Tibial nerve (tissue), 4 donors: ENCODE data around the gene CDKN3. TPM values are rescaled to one million over a fixed set of nuclear protein-coding genes. Genes with fewer than 3 reads are reported as not detected.
"Not testable (repeated sequence)": the region's sequence is repeated elsewhere in the genome, so short reads cannot be mapped to it uniquely, and the experiment has no call there.

Source experiments
- DNase-seq, 2 donors: peaks; one replicate each; pipeline ENCODE4 v3.0.0-alpha.2; 2019; ENCODE audit warnings: low spot score in 2 of 2
- H3K27ac ChIP-seq, 4 donors: fragments of 200-600 bp; sonication (generic) in 3 of 4; one replicate each; pipeline ENCODE4 v1.5.1; 2017 to 2019; ENCODE audit warnings: mild to moderate bottlenecking in 1 of 4
- H3K27me3 ChIP-seq, 2 donors: fragments of 200-600 bp; sonication (generic) in 1 of 2; one replicate each; pipeline versions ENCODE4 v1.5.1 to v1.6.0; 2017 to 2019
- H3K36me3 ChIP-seq, 3 donors: fragments of 200-600 bp; sonication (generic); one replicate each; pipeline ENCODE4 v1.5.1; 2018 to 2019
- H3K4me1 ChIP-seq, 4 donors: fragments of 200-600 bp; sonication (generic) in 3 of 4; one replicate each; pipeline ENCODE4 v1.5.1; 2017 to 2019
- H3K4me3 ChIP-seq, 4 donors: fragments of 200-600 bp; sonication (generic) in 3 of 4; one replicate each; pipeline ENCODE4 v1.5.1; 2017 to 2019; ENCODE audit warnings: mild to moderate bottlenecking in 1 of 4, moderate library complexity in 1 of 4
- H3K9me3 ChIP-seq, 4 donors: fragments of 200-600 bp; sonication (generic) in 3 of 4; one replicate each; pipeline ENCODE4 v1.5.1; 2017 to 2019
- CTCF ChIP-seq, 5 experiments: fragments of 200-600 bp in 3 of 5; fragments of 450-650 bp in 2 of 5; sonication (generic) in 3 of 5; IDR thresholded peaks; one replicate each; pipeline ENCODE4 v1.5.1; 2016 to 2019; ENCODE audit warnings: antibody characterized with exemption in 5 of 5, mild to moderate bottlenecking in 3 of 5, moderate library complexity in 2 of 5
- EP300 ChIP-seq, 2 donors: sonication (generic); formaldehyde crosslinking; IDR thresholded peaks; one replicate each; pipeline ENCODE4 v1.6.1; 2017; ENCODE audit warnings: antibody characterized with exemption in 2 of 2, mild to moderate bottlenecking in 1 of 2
- POLR2A ChIP-seq, 2 donors: fragments of 450-650 bp; IDR thresholded peaks; one replicate each; pipeline ENCODE4 v1.6.1; 2017; ENCODE audit warnings: antibody characterized with exemption in 2 of 2, mild to moderate bottlenecking in 2 of 2, moderate library complexity in 2 of 2
- WGBS, 2 donors: methylation state at CpG; one replicate each; pipeline ENCODE4 v1.1.5; 2018; 5-methylcytosine and 5-hydroxymethylcytosine counted together
- total RNA-seq, 4 donors: library from RNA; depleted of rRNA; stranded (reverse); fragments of >200 nt; gene quantifications; one replicate each; pipeline ENCODE4 v1.1.0, GENCODE V29; 2016

CDKN3 gene
- total RNA-seq, 4 donors from 2014 or later: 3.6 to 4.6 TPM; not detected in 2

DNA sequence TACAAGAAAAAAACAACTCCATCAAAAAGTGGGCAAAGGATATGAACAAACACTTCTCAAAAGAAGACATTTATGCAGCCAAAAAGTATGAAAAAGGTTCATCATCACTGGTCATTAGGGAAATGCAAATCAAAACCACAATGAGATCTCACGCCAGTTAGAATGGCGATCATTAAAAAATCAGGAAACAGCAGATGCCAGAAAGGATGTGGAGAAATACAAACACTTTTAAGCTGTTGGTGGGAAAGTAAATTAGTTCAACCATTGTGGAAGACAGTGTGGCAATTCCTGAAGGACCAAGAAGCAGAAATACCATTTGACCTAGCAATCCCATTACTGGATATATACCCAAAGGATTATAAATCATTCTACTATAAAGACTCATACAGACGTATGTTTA, 16.2 kb upstream of the CDKN3 start:
- H3K27me3 ChIP-seq, H3K36me3 ChIP-seq, DNase-seq, H3K9me3 ChIP-seq, H3K4me1 ChIP-seq, H3K4me3 ChIP-seq: not testable (repeated sequence)
- H3K27ac ChIP-seq: peak overlapping the region in 1 of 4 donors; percentile 1
- TF ChIP-seq EP300 (IDR thresholded peaks at IDR 0.05): peak in 1 of 2 donors; percentile 68
- WGBS, 2 donors: 45 to 47% methylated on average over 3 of the region's 3 CpGs

- TF ChIP-seq EP300 (IDR thresholded peaks at IDR 0.05): no peak
- no peak for TF ChIP-seq POLR2A (IDR thresholded peaks at IDR 0.05)
- no peak for TF ChIP-seq CTCF (IDR thresholded peaks at IDR 0.05)
- Histone ChIP-seq H3K4me1 (no peaks in the 10 kb centered on the region), H3K4me3 (no peak overlapping the region), H3K9me3 (peaks cover 0 to 2% (median 0%) of the 10 kb centered on the region in 4 donors), H3K27me3 (no peaks in the 10 kb centered on the region), H3K36me3 (no peaks in the 10 kb centered on the region), H3K27ac (no peak overlapping the region)
- DNase-seq: no peak
Measured at GRCh38 chr14:54381821-54382220, 15.0 kb upstream of the CDKN3 start.

GRCh38 chr14:54383835-54384234, 13.0 kb upstream of the CDKN3 start:
- no peak for TF ChIP-seq CTCF (IDR thresholded peaks at IDR 0.05)
- H3K27ac ChIP-seq: no peak overlapping the region
- H3K36me3 ChIP-seq: no peaks in the 10 kb centered on the region
- H3K27me3 ChIP-seq: no peaks in the 10 kb centered on the region
- no peak for DNase-seq
- 84 to 90% methylated on average over 4 of the region's 4 CpGs for WGBS, 2 donors
- no peak overlapping the region for H3K4me3 ChIP-seq
- H3K4me1 ChIP-seq: no peaks in the 10 kb centered on the region
- peaks cover 0 to 2% (median 0%) of the 10 kb centered on the region in 4 donors for H3K9me3 ChIP-seq

DNA sequence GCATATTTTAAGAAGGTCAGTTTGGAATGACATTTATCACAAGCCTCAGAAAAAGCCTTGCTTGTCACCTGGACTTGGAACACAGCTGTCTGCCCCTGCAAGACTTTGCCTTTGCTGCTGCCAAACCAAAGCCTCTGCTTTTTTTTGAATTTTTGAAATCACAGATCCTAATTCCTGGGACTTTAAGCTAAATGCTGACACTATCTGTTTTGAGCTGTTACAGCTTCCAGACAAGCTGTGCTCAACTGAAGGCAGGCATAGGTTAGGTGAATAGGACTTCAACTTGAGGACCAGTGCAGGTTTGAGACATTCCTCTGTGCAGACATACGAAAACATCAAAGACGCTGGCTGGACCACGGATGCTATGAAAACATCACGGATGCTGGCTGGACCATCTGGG, 11.3 kb upstream of the CDKN3 start:
- H3K27ac ChIP-seq: no peak overlapping the region
- no peaks in the 10 kb centered on the region for H3K4me1 ChIP-seq
- H3K27me3 ChIP-seq: no peaks in the 10 kb centered on the region
- H3K36me3 ChIP-seq: no peaks in the 10 kb centered on the region
- H3K4me3 ChIP-seq: no peak overlapping the region
- H3K9me3 ChIP-seq: no peaks in the 10 kb centered on the region
- TF ChIP-seq CTCF (IDR thresholded peaks at IDR 0.05): no peak
- no peak for TF ChIP-seq POLR2A (IDR thresholded peaks at IDR 0.05)
- TF ChIP-seq EP300 (IDR thresholded peaks at IDR 0.05): no peak
- 74 to 92% methylated on average over 4 of the region's 4 CpGs for WGBS, 2 donors
- no peak for DNase-seq

DNA sequence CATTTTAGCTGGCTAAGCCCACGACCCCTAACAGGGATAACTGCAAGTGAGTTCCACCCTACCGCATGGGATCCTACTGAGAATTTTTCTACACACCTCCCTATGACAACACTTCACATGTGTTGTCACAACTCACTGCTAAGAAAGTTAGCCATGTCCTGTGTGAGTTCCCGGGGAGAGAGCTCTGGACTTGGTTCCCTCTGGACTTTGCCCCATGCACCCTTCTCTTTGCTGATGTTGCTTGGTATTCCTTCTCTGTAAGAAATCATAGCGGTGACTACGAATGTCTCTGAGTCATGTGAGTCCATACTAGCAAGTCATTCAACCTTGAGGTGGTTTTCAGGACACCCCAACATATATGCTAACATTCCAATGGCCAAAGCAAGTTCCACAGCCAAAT, 9.5 kb upstream of the CDKN3 start:
- 87 to 92% methylated on average over 5 of the region's 5 CpGs for WGBS, 2 donors
- no peak overlapping the region for H3K27ac ChIP-seq
- no peaks in the 10 kb centered on the region for H3K4me1 ChIP-seq
- no peaks in the 10 kb centered on the region for H3K36me3 ChIP-seq
- DNase-seq: no peak
- H3K4me3 ChIP-seq: no peak overlapping the region
- H3K9me3 ChIP-seq: no peaks in the 10 kb centered on the region
- H3K27me3 ChIP-seq: no peaks in the 10 kb centered on the region
- TF ChIP-seq POLR2A (IDR thresholded peaks at IDR 0.05) (no peak), CTCF (IDR thresholded peaks at IDR 0.05) (no peak), EP300 (IDR thresholded peaks at IDR 0.05) (no peak)
